Activated CD8-positive, alpha-beta T cell treated with anti-CD3 and anti-CD28 coated beads for 36 hours (primary cell): ENCODE data around the gene KNG1. TPM values are rescaled to one million over a fixed set of nuclear protein-coding genes. Genes with fewer than 3 reads are reported as not detected.

Experiments used
- ATAC-seq: fragments of 200-7000 bp; cut with Tn5 transposase; one replicate; pipeline ENCODE4 v1.10.0; 2021; ENCODE audit warnings: mild to moderate bottlenecking, moderate library complexity
- CTCF ChIA-PET: fragments of 350-600 bp; sonication (Branson Sonifier 250); formaldehyde crosslinking; loops from one replicate; lab custom pipeline; 2021; ENCODE audit warnings: antibody characterized with exemption; lab: Charles Lee
- POLR2A ChIA-PET: fragments of 350-600 bp; sonication (Branson Sonifier 250); formaldehyde crosslinking; loops from one replicate; lab custom pipeline; 2021; ENCODE audit warnings: antibody characterized with exemption; lab: Charles Lee
- DNase-seq: peaks from one replicate; pipeline ENCODE4 v3.0.0-alpha.2; 2020
- H3K27ac Mint-ChIP-seq: one replicate; pipeline ENCODE4 v1.8.0; 2021; ENCODE audit warnings: mild to moderate bottlenecking, mixed read lengths
- H3K27me3 Mint-ChIP-seq: one replicate; pipeline ENCODE4 v1.8.0; 2021; ENCODE audit warnings: mixed read lengths
- H3K36me3 Mint-ChIP-seq: one replicate; pipeline ENCODE4 v1.8.0; 2021; ENCODE audit warnings: low read depth, mixed read lengths
- H3K4me1 Mint-ChIP-seq: one replicate; pipeline ENCODE4 v1.8.0; 2021; ENCODE audit warnings: low read depth, mixed read lengths
- H3K4me3 Mint-ChIP-seq: one replicate; pipeline ENCODE4 v1.8.0; 2021; ENCODE audit warnings: mild to moderate bottlenecking, moderate library complexity, mixed read lengths
- H3K9me3 Mint-ChIP-seq: one replicate; pipeline ENCODE4 v1.8.0; 2021; ENCODE audit warnings: mixed read lengths
- intact Hi-C: fragments of 100-400 bp; cut with micrococcal nuclease; formaldehyde crosslinking; loops from one replicate; pipeline ENCODE4 v1.10.0; 2022
- total RNA-seq, 2 experiments: library from RNA; stranded (reverse); gene quantifications; one replicate each; pipeline ENCODE4 v1.2.3, GENCODE V29; 2021
- TF ChIP-seq, protein P1 (sequence below): fragments of 200-600 bp; IDR thresholded peaks from one replicate; pipeline ENCODE4 v1.8.0; 2022; ENCODE audit warnings: antibody characterized with exemption, mild to moderate bottlenecking

Gene KNG1
- total RNA-seq, 2 experiments from 2014 or later, result not detected

DNA sequence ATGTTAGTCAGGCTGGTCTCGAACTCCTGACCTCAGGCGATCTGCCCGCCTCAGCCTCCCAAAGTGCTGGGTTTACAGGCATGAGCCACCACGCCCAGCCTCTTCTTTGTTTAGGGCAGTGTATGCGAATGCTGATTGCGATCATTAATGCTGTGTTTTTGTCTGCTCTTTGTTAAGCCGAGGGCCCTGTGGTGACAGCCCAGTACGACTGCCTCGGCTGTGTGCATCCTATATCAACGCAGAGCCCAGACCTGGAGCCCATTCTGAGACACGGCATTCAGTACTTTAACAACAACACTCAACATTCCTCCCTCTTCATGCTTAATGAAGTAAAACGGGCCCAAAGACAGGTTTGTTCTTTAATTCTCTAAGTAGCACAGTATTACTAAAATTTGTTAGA, 7.8 kb downstream of the KNG1 start:
- POLR2A ChIA-PET, result interaction anchor here (0.7 kb wide), 1 partner anchor 870 kb away, joined by 3 read pairs; no protein-coding TSS in a partner anchor
- intact Hi-C loops, result no loop called here
- H3K4me3 Mint-ChIP-seq, result no peak overlapping the region

GRCh38 chr3:186732169-186732766, 15.1 kb downstream of the KNG1 start:
- Mint-ChIP-seq H3K9me3 (no peaks in the 10 kb centered on the region), H3K27me3 (no peaks in the 10 kb centered on the region), H3K4me3 (no peak overlapping the region), H3K4me1 (peaks cover 11% of the 10 kb centered on the region), H3K27ac (peak overlapping the region; percentile 17), H3K36me3 (no peaks in the 10 kb centered on the region)
- ChIA-PET CTCF (no interaction called here), POLR2A (interaction anchor here (1.4 kb wide), 1 partner anchor 40 kb away, joined by 6 read pairs; no protein-coding TSS in a partner anchor)
- intact Hi-C loops, result no loop called here
- peak; percentile 52 for DNase-seq
- ATAC-seq, result peak; percentile 64
- TF ChIP-seq, protein P1, sequence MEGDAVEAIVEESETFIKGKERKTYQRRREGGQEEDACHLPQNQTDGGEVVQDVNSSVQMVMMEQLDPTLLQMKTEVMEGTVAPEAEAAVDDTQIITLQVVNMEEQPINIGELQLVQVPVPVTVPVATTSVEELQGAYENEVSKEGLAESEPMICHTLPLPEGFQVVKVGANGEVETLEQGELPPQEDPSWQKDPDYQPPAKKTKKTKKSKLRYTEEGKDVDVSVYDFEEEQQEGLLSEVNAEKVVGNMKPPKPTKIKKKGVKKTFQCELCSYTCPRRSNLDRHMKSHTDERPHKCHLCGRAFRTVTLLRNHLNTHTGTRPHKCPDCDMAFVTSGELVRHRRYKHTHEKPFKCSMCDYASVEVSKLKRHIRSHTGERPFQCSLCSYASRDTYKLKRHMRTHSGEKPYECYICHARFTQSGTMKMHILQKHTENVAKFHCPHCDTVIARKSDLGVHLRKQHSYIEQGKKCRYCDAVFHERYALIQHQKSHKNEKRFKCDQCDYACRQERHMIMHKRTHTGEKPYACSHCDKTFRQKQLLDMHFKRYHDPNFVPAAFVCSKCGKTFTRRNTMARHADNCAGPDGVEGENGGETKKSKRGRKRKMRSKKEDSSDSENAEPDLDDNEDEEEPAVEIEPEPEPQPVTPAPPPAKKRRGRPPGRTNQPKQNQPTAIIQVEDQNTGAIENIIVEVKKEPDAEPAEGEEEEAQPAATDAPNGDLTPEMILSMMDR, result no peak

More for the DNA sequence above, 7.8 kb downstream of the KNG1 start:
- Mint-ChIP-seq H3K4me1 (no peaks in the 10 kb centered on the region), H3K36me3 (no peaks in the 10 kb centered on the region), H3K27me3 (peaks cover 4% of the 10 kb centered on the region), H3K9me3 (no peaks in the 10 kb centered on the region), H3K27ac (no peak overlapping the region)
- CTCF ChIA-PET, result interaction anchor here (0.6 kb wide), 1 partner anchor 17 kb away, joined by 3 read pairs; no protein-coding TSS in a partner anchor
- TF ChIP-seq, protein P1, result no peak
- no peak for ATAC-seq
- no peak for DNase-seq

DNA sequence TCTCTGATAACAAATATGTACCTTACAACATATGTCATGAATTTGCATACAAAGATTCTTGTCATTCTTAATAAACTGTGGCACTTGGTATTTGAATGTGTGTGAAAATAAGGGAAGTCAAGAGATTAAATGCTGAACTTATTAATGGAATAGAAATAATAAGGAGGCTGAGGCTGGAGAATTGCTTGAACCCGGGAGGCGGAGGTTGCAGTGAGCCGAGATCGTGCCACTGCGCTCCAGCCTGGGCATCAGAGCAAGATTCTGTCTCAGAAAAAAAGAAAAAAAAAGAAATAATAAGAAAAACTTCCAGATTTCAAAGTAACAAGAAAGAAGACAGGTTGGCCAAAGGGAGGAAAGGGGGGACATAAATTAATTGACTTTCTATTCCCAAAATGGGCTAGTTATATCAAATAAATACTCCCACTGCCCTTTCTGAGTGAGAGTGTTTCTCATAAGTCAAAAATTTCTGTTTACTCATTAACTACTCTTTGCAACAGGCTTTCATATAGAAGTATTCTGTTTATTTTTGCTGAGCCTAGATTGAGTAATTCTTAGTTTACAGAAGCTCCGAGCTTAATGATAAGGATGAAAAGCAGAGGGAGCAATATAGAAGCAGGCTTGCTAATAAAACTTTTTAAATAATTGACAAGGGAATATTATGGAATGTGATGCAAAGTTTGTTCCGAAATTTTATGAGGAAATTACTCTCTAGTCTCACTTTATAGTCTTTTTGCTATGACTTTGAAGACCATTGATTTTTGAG, 25.6 kb downstream of the KNG1 start:
- ATAC-seq, result no peak
- CTCF ChIA-PET, result no interaction called here
- TF ChIP-seq, protein P1, result no peak
- Mint-ChIP-seq H3K4me3 (no peak overlapping the region), H3K27ac (no peak overlapping the region), H3K36me3 (peaks cover 11% of the 10 kb centered on the region), H3K27me3 (no peaks in the 10 kb centered on the region), H3K4me1 (peaks cover 3% of the 10 kb centered on the region), H3K9me3 (no peaks in the 10 kb centered on the region)
- no peak for DNase-seq
- POLR2A ChIA-PET, result no interaction called here
- intact Hi-C loops, result no loop called here

DNA sequence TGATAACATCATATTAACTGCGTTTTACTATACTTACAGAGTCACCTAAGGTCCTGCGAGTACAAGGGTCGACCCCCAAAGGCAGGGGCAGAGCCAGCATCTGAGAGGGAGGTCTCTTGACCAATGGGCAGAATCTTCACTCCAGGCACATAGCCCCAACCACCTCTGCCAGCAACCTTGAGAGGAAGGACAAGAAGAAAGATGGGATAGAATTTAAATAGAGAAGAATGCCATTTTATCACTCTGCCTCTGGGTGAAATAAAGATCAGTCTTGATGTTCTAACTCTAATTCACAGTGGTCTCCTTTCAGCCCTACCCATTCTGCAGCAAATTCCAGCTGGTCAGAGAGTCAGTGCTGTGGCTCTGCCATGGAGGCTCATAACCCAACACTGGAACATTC, 26.5 kb downstream of the KNG1 start:
- DNase-seq, result no peak
- POLR2A ChIA-PET, result no interaction called here
- Mint-ChIP-seq H3K27me3 (no peaks in the 10 kb centered on the region), H3K4me3 (no peak overlapping the region), H3K9me3 (no peaks in the 10 kb centered on the region), H3K4me1 (peaks cover 3% of the 10 kb centered on the region), H3K27ac (no peak overlapping the region), H3K36me3 (peaks cover 11% of the 10 kb centered on the region)
- TF ChIP-seq, protein P1, result no peak
- intact Hi-C loops, result no loop called here
- CTCF ChIA-PET, result interaction anchor here (0.7 kb wide), 1 partner anchor 129 kb away, joined by 3 read pairs; no protein-coding TSS in a partner anchor
- no peak for ATAC-seq

GRCh38 chr3:186746008-186746407, 28.8 kb downstream of the KNG1 start:
- peak; percentile 17 for DNase-seq
- peak overlapping the region; percentile 12 for H3K27ac Mint-ChIP-seq
- H3K9me3 Mint-ChIP-seq, result no peaks in the 10 kb centered on the region
- ChIA-PET POLR2A (no interaction called here), CTCF (no interaction called here)
- no peaks in the 10 kb centered on the region for H3K27me3 Mint-ChIP-seq
- intact Hi-C loops, result no loop called here
- TF ChIP-seq, protein P1, result no peak
- peaks cover 11% of the 10 kb centered on the region for H3K36me3 Mint-ChIP-seq
- H3K4me1 Mint-ChIP-seq, result peaks cover 3% of the 10 kb centered on the region
- H3K4me3 Mint-ChIP-seq, result no peak overlapping the region
- ATAC-seq, result peak; percentile 68
